Cardiac muscle cell (in vitro differentiated cells and primary cell): ENCODE measurements around the gene CHRNA5. TPM values are rescaled to one million over a fixed set of nuclear protein-coding genes. Genes with fewer than 3 reads are reported as not detected.
A peak's percentile ranks its signal among the peaks of the same experiment; 100 is the strongest.

Source experiments
- DNase-seq, 2 donors: peaks; one replicate each; pipeline versions ENCODE4 v3.0.0 to v3.0.0-alpha.2; 2010 to 2017; ENCODE audit warnings: low read depth in 1 of 2, low spot score in 1 of 2
- H3K27ac ChIP-seq: fragments of 200-600 bp; sonication (generic); 2 replicates; pipeline ENCODE4 v1.5.1; 2016
- H3K27me3 ChIP-seq: fragments of 200-600 bp; sonication (generic); 2 replicates; pipeline ENCODE4 v1.6.0; 2016; ENCODE audit warnings: control low read depth
- H3K36me3 ChIP-seq: fragments of 200-600 bp; sonication (generic); 2 replicates; pipeline ENCODE4 v1.5.1; 2016; ENCODE audit warnings: control low read depth
- H3K4me1 ChIP-seq: fragments of 200-600 bp; sonication (generic); 2 replicates; pipeline ENCODE4 v1.8.1; 2017; ENCODE audit warnings: low read depth, mild to moderate bottlenecking, mixed run types
- H3K4me3 ChIP-seq: fragments of 200-600 bp; sonication (generic); 2 replicates; pipeline ENCODE4 v1.5.1; 2016; ENCODE audit warnings: mild to moderate bottlenecking
- H3K9me3 ChIP-seq: fragments of 200-600 bp; sonication (generic); 2 replicates; pipeline ENCODE4 v1.5.1; 2017; ENCODE audit warnings: low read depth, mild to moderate bottlenecking, control low read depth
- polyA plus RNA-seq: library from polyadenylated mRNA; unstranded; fragments of >200 nt; fragmentation: Nextera tagmentation; extraction: Ambion mirVana; gene quantifications from 2 replicates; pipeline ENCODE4 v1.2.1, GENCODE V29; 2016
- total RNA-seq: library from RNA; depleted of rRNA; stranded (reverse); fragments of >200 nt; gene quantifications from 2 replicates; pipeline ENCODE4 v1.2.3, GENCODE V29; 2016
- TF ChIP-seq, protein P1 (sequence below): IDR thresholded peaks from 2 replicates; pipeline ENCODE4 v1.5.1; 2012; ENCODE audit warnings: low read depth, mild to moderate bottlenecking, low read length

Gene CHRNA5
- total and polyA plus RNA-seq, 2 experiments from 2014 or later = 4.0 to 12.7 TPM

DNA sequence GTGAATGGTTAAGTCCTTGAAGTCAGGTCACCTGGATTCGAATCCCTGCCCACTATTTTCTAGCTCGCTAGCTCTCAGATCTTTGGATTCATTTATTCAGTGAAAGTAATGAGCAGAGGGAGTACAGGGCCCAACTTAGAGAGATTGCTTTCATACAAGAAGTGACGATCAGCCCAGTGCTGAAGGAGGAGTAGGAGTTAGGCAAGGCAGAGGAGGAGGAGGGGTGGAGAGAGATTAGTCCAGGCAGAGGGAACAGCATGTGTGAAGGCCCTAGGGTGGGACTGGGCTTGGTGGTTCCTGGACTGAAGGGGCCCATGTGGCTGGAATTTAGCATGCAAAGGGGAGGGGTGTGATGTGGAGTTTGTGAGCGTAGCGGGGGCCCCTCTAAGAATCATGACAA, 3.8 kb upstream of the CHRNA5 start:
- H3K4me1 ChIP-seq = no peaks in the 10 kb centered on the region

DNA sequence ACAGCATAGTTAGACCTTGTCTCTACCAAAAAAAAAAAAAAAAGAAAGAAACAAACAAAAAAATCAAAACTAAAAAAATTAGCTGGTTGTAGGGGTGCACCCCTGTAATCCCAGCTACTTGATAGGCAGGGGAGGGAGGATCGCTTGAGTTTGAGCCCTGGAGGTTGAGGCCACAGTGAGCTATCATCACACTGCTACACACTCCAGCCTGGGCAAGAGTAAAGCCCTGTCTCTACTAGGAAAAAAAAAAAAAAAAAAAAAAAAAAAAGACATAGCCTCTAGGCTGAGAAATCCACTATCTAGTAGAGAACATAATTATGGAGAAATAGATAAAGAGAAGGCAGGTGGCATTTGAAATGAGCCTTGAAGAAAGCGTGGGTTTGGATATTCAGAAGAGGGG, 2.2 kb upstream of the CHRNA5 start:
- H3K9me3 ChIP-seq = no peaks in the 10 kb centered on the region
- H3K4me3 ChIP-seq = no peak overlapping the region
- H3K36me3 ChIP-seq = no peaks in the 10 kb centered on the region
- H3K27me3 ChIP-seq = no peaks in the 10 kb centered on the region
- no peak overlapping the region for H3K27ac ChIP-seq
- DNase-seq = no peak
- no peaks in the 10 kb centered on the region for H3K4me1 ChIP-seq
- TF ChIP-seq, protein P1, sequence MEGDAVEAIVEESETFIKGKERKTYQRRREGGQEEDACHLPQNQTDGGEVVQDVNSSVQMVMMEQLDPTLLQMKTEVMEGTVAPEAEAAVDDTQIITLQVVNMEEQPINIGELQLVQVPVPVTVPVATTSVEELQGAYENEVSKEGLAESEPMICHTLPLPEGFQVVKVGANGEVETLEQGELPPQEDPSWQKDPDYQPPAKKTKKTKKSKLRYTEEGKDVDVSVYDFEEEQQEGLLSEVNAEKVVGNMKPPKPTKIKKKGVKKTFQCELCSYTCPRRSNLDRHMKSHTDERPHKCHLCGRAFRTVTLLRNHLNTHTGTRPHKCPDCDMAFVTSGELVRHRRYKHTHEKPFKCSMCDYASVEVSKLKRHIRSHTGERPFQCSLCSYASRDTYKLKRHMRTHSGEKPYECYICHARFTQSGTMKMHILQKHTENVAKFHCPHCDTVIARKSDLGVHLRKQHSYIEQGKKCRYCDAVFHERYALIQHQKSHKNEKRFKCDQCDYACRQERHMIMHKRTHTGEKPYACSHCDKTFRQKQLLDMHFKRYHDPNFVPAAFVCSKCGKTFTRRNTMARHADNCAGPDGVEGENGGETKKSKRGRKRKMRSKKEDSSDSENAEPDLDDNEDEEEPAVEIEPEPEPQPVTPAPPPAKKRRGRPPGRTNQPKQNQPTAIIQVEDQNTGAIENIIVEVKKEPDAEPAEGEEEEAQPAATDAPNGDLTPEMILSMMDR = no peak

More for the DNA sequence above, 3.8 kb upstream of the CHRNA5 start:
- Histone ChIP-seq H3K36me3 (no peaks in the 10 kb centered on the region), H3K27me3 (no peaks in the 10 kb centered on the region), H3K9me3 (no peaks in the 10 kb centered on the region), H3K27ac (no peak overlapping the region), H3K4me3 (no peak overlapping the region)
- no peak for DNase-seq
- TF ChIP-seq, protein P1 = no peak

DNA sequence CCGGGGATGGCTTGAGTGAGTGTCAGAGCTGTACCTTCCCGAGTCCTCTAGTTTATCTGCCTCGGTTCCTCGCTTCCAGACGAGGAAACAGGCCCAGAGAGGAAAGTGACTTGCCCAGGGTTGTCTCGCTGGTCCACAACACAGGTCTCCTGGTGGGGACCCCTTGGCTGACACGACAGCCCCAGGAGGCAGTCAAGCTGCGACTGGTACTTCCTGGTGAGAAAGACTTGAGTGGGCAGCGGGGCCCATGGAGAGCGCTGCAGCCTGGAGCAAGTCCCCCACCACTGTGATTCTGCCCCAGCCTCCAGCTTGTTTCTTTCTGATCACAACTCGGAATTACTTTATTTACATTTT, 600 bp upstream of the CHRNA5 start:
- Histone ChIP-seq H3K27me3 (no peaks in the 10 kb centered on the region), H3K9me3 (no peaks in the 10 kb centered on the region), H3K27ac (no peak overlapping the region), H3K36me3 (no peaks in the 10 kb centered on the region), H3K4me3 (no peak overlapping the region), H3K4me1 (no peaks in the 10 kb centered on the region)
- DNase-seq = no peak
- TF ChIP-seq, protein P1 = no peak

DNA sequence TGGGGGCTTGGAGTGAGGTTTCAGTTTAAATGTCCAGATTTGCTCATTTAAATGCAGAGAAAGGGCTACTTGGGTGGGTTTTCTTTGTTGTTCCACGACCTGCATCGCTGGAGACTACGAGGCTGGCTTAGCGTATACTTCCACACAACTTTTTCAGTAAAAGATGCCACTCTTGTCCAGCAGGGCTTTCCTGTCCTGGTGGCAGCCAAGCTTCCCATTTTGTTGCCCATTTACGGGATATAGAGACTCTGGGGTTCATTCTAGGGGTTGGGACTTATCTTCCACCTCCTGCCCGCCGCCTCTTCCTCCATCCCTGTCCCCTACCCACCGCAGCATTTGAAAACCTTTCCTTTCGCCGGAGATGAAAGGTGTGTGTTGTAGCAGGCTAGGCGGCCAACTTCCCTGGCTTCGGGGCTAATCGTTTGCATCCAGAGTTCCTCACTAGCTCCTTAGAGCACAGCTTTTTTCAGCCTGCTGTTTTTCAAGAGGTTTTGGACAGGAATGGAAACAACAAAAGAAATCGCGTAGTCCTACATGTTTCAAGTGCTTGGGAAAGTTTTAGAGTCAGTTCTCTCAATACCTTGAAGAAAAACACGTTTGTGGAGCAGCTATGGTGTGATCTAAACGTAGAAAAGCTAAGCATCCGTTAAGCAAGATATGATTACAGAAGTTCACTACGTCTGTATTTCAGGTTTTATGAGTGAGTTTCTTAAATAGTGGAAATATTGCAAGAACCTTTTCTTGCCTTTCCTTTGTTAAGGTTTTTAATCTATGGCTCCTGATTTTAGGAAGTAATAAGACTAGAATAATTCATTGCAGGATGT, 843 bp downstream of the CHRNA5 start:
- no peaks in the 10 kb centered on the region for H3K9me3 ChIP-seq
- DNase-seq = peak; percentile 14 to 29
- TF ChIP-seq, protein P1 = peak; percentile 10
- no peak overlapping the region for H3K27ac ChIP-seq
- H3K27me3 ChIP-seq = no peaks in the 10 kb centered on the region
- no peaks in the 10 kb centered on the region for H3K36me3 ChIP-seq
- peaks cover 1% of the 10 kb centered on the region for H3K4me1 ChIP-seq
- H3K4me3 ChIP-seq = peak overlapping the region; percentile 54

DNA sequence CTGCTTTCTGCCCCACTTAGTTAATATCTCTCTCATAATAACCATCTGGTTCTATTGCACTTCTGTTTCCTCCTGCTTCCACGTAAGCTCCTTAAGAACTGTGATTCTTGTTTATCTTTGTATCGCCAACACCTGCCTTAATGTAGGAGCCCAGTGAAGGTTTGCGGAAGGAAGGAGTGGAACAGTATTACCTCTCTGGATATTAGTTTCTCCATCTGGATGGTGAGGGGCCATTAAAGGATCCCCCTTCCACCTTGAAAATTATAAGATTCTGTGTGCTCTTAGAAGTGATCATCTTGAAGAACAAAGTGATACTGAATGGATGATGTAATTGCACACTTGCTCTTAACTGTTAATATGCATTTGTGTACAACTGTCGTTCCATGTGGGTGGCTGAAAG, 2.2 kb downstream of the CHRNA5 start:
- Histone ChIP-seq H3K36me3 (no peaks in the 10 kb centered on the region), H3K27me3 (no peaks in the 10 kb centered on the region), H3K4me3 (no peak overlapping the region), H3K4me1 (peaks cover 12% of the 10 kb centered on the region), H3K9me3 (no peaks in the 10 kb centered on the region), H3K27ac (no peak overlapping the region)
- no peak for DNase-seq
- TF ChIP-seq, protein P1 = no peak
